HepG2 (cell line): Measurements from ENCODE around the gene CERS6. TPM values are rescaled to one million over a fixed set of nuclear protein-coding genes. Genes with fewer than 3 reads are reported as not detected.

Experiments
- ATAC-seq: fragments of 200-7000 bp; cut with Tn5 transposase; 3 replicates; pipeline ENCODE4 v1.9.1; 2020; ENCODE audit warnings: mild to moderate bottlenecking, moderate library complexity
- BruUV-seq: library from RNA; stranded (reverse); fragments of 400-500 nt; replicated peaks from 2 replicates; lab custom pipeline; 2021; lab: Mats Ljungman, UMichigan
- CTCF ChIA-PET: fragments of 300-600 bp; formaldehyde crosslinking; extraction: SDS; loops from one replicate; lab custom pipeline; 2021; ENCODE audit warnings: low total read pairs, inconsistent platforms, low intra/inter-chr PET ratio; lab: Yijun Ruan, JAX
- POLR2A ChIA-PET: fragments of 350-600 bp; sonication (Branson Sonifier 250); formaldehyde crosslinking; loops from one replicate; lab custom pipeline; 2020; ENCODE audit warnings: antibody characterized with exemption, inconsistent platforms; lab: Yijun Ruan, JAX
- DNase-seq: peaks from one replicate; pipeline ENCODE4 v3.0.0-alpha.2; 2015; ENCODE audit warnings: low spot score
- FAIRE-seq: peaks from 3 replicates; lab custom pipeline; 2011; peaks lifted over from hg19 to GRCh38; lab: Jason Lieb, UNC
- H2AFZ ChIP-seq: one replicate; pipeline ENCODE4 v1.6.1; 2011; ENCODE audit warnings: low read length, inconsistent platforms
- H3K27ac ChIP-seq: fragments of 300-600 bp; 3 replicates; pipeline ENCODE4 v1.8.0; 2011; ENCODE audit warnings: mixed run types, mild to moderate bottlenecking, mixed read lengths, low read length, inconsistent platforms; ENCODE audit not compliant: insufficient read depth; ENCODE audit errors: extremely low read length
- H3K27me3 ChIP-seq, 2 experiments: fragments of 200-600 bp in 1 of 2; 2 replicates in 1 of 2; 3 replicates in 1 of 2; pipeline versions ENCODE4 v1.6.0 to v1.8.0; 2011; ENCODE audit warnings: low read length in 2 of 2, mild to moderate bottlenecking in 2 of 2, moderate library complexity in 2 of 2, inconsistent platforms in 1 of 2; ENCODE audit not compliant: insufficient read depth in 2 of 2, control insufficient read depth in 1 of 2
- H3K36me3 ChIP-seq, 2 experiments: fragments of 200-600 bp in 1 of 2; replicated peaks in 1 of 2; 2 replicates in 1 of 2; 3 replicates in 1 of 2; pipeline versions ENCODE4 v1.5.1 to v1.8.0; 2011; ENCODE audit warnings: low read length in 2 of 2, inconsistent platforms in 1 of 2; ENCODE audit not compliant: insufficient read depth in 2 of 2, control insufficient read depth in 1 of 2
- H3K4me1 ChIP-seq: 2 replicates; pipeline ENCODE4 v1.5.1; 2012; ENCODE audit warnings: low read length, inconsistent platforms; ENCODE audit not compliant: insufficient read depth
- H3K4me2 ChIP-seq: 2 replicates; pipeline ENCODE4 v1.6.0; 2011; ENCODE audit warnings: low read depth, low read length, inconsistent platforms
- H3K4me3 ChIP-seq, 3 experiments: fragments of 200-600 bp in 1 of 3; sonication (generic), shearing (Covaris generic) in 1 of 3; replicated peaks in 1 of 3; 2 replicates each; pipeline ENCODE4 v1.5.1; 2011 to 2016; ENCODE audit warnings: low read length in 3 of 3, inconsistent platforms in 2 of 3, low read depth in 2 of 3, mild to moderate bottlenecking in 2 of 3, control low read depth in 1 of 3, mixed read lengths in 1 of 3; ENCODE audit not compliant: insufficient read depth in 1 of 3
- H3K79me2 ChIP-seq: one replicate; pipeline ENCODE4 v1.6.1; 2011; ENCODE audit warnings: low read length, inconsistent platforms; ENCODE audit not compliant: insufficient read depth
- H3K9ac ChIP-seq: 2 replicates; pipeline ENCODE4 v1.6.0; 2011; ENCODE audit warnings: mild to moderate bottlenecking, low read depth, low read length, inconsistent platforms; ENCODE audit not compliant: insufficient read depth
- H3K9me3 ChIP-seq: 2 replicates; pipeline ENCODE4 v1.5.1; 2012; ENCODE audit warnings: mild to moderate bottlenecking, low read length
- H4K20me1 ChIP-seq: 2 replicates; pipeline ENCODE4 v1.6.0; 2011; ENCODE audit warnings: inconsistent platforms, mild to moderate bottlenecking, low read length, moderate library complexity; ENCODE audit not compliant: insufficient read depth
- CEBPB ChIP-seq: IDR thresholded peaks from 2 replicates; pipeline ENCODE4 v1.6.1; 2011; ENCODE audit warnings: low read depth, low read length, improper control_type of control experiment, borderline replicate concordance
- GLI4 ChIP-seq: sonication (generic); formaldehyde crosslinking; IDR thresholded peaks from 2 replicates; pipeline ENCODE4 v1.5.1; 2020; ENCODE audit warnings: missing genetic modification reagents, mild to moderate bottlenecking, moderate library complexity, borderline replicate concordance
- MAFF ChIP-seq: IDR thresholded peaks from 2 replicates; pipeline ENCODE4 v1.6.1; 2011; ENCODE audit warnings: low read depth, low read length, improper control_type of control experiment
- MAFG ChIP-seq: sonication (generic); formaldehyde crosslinking; IDR thresholded peaks from 2 replicates; pipeline ENCODE4 v1.5.1; 2020; ENCODE audit warnings: mild to moderate bottlenecking, missing genetic modification reagents
- MAFK ChIP-seq, 2 experiments: IDR thresholded peaks in 1 of 2; conservative IDR thresholded peaks in 1 of 2; 2 replicates each; pipeline ENCODE4 v1.6.1; 2011; ENCODE audit warnings: improper control_type of control experiment in 2 of 2, low read length in 2 of 2
- NFE2L2 ChIP-seq: fragments of 150-350 bp; IDR thresholded peaks from 2 replicates; pipeline ENCODE4 v1.6.1; 2014; ENCODE audit warnings: low read length
- ZNF598 ChIP-seq: sonication (generic); formaldehyde crosslinking; IDR thresholded peaks from 2 replicates; pipeline ENCODE4 v1.5.1; 2020; ENCODE audit warnings: mild to moderate bottlenecking, missing genetic modification reagents, borderline replicate concordance
- ZNF614 ChIP-seq: IDR thresholded peaks from 2 replicates; pipeline ENCODE4 v1.6.1; 2018; ENCODE audit warnings: missing biosample characterization, missing genetic modification reagents, inconsistent platforms, borderline replicate concordance
- ZNF816 ChIP-seq: sonication (generic); formaldehyde crosslinking; IDR thresholded peaks from 2 replicates; pipeline ENCODE4 v1.8.0; 2022; ENCODE audit warnings: missing genetic modification reagents, mild to moderate bottlenecking, borderline replicate concordance
- WGBS: methylation state at CpG from one replicate; pipeline ENCODE4 v1.1.6; 2017; ENCODE audit warnings: low lambda C conversion rate; 5-methylcytosine and 5-hydroxymethylcytosine counted together
- in situ Hi-C: cut with HindIII; loops from 2 replicates; pipeline ENCODE4 v1.10.0; 2017; ENCODE audit warnings: low pct_unique_long_range_greater_than_20kb; ENCODE audit not compliant: extremely low pct_ligation_motif_present
- intact Hi-C: fragments of 100-400 bp; cut with micrococcal nuclease; formaldehyde crosslinking; loops from one replicate; pipeline ENCODE4 v1.10.0; 2022; ENCODE audit not compliant: unreplicated experiment
- polyA plus RNA-seq, 8 experiments: library from polyadenylated mRNA; depleted of rRNA in 3 of 8; stranded (reverse) in 7 of 8; unstranded in 1 of 8; fragments of >200 nt; fragmentation: Illumina TruSeq in 4 of 8; extraction: Trizol in 4 of 8; gene quantifications; 2 replicates each; pipeline versions ENCODE4 v1.2.1 to v1.2.3, GENCODE V29; 2011 to 2016; ENCODE audit warnings: low read depth in 4 of 8, missing spikeins in 1 of 8, mixed read lengths in 1 of 8; ENCODE audit not compliant: insufficient read depth in 1 of 8
- total RNA-seq, 5 experiments: library from RNA; depleted of rRNA; stranded (reverse); fragments of >200 nt; fragmentation: Illumina TruSeq; extraction: Trizol; gene quantifications; 2 replicates each; pipeline ENCODE4 v1.2.3, GENCODE V29; 2016; ENCODE audit warnings: low read depth in 1 of 5
- TF ChIP-seq, protein P1 (sequence below): sonication (generic); formaldehyde crosslinking; IDR thresholded peaks from 2 replicates; pipeline ENCODE4 v1.5.0; 2020; ENCODE audit warnings: mild to moderate bottlenecking, missing genetic modification reagents, borderline replicate concordance
- TF ChIP-seq, protein P2 (sequence below): sonication (generic); formaldehyde crosslinking; IDR thresholded peaks from 2 replicates; pipeline ENCODE4 v1.5.0; 2020; ENCODE audit warnings: mild to moderate bottlenecking, missing genetic modification reagents

Gene CERS6
- total and polyA plus RNA-seq, 2 of the 13 experiments (the other 11 are each of a cell fraction or from before 2014, with no cell fraction given) = 10.1 to 20.3 TPM

- ATAC-seq = peak; percentile 34; the same call in 2 of the 3 replicates
- H3K4me2 ChIP-seq = peak overlapping the region; percentile 38; the same call in 1 of the 2 replicates
Observed at GRCh38 chr2:168427451-168427850, 28.6 kb upstream of the CERS6 start.

DNA sequence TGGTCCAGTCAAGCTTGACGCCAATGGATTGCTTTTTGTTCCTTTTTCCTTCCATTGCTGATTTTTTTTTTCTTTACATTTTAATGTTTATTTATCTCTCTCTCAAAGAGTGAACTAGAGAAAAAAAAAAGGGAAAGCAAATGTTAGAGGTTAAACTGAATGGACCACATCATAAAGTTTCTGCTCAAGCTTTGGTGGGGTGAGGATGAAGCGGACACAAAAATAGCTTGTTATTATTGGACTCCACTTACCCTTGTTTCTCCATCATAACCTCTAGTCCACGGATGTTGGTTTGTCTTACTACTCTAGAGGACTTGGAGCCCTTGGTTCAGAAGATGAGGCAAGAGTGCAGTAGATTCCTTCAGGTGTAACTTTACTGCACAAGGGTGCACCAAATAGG is 27.6 kb upstream of the CERS6 start:
- WGBS = 63% methylated on average over 3 of the region's 3 CpGs
- in situ Hi-C loops = no loop called here
- Histone ChIP-seq H2AFZ (no peak overlapping the region), H3K9ac (no peak overlapping the region), H3K79me2 (no peaks in the 10 kb centered on the region), H3K9me3 (no peaks in the 10 kb centered on the region), H3K4me3 (no peak overlapping the region), H3K27me3 (peaks cover 0 to 17% of the 10 kb centered on the region in 2 experiments; a peak in 2 of 5 replicates), H3K27ac (no peak overlapping the region), H3K4me2 (no peak overlapping the region), H3K36me3 (no peaks in the 10 kb centered on the region), H3K4me1 (peaks cover 8% of the 10 kb centered on the region; the same call in 1 of the 2 replicates), H4K20me1 (no peaks in the 10 kb centered on the region)
- FAIRE-seq (no peak), DNase-seq (no peak), ATAC-seq (no peak)
- CTCF ChIA-PET = no interaction called here
- POLR2A ChIA-PET = no interaction called here
- intact Hi-C loops = no loop called here
- no TSS peak for BruUV-seq
- TF ChIP-seq CEBPB = no peak
- TF ChIP-seq, protein P1, sequence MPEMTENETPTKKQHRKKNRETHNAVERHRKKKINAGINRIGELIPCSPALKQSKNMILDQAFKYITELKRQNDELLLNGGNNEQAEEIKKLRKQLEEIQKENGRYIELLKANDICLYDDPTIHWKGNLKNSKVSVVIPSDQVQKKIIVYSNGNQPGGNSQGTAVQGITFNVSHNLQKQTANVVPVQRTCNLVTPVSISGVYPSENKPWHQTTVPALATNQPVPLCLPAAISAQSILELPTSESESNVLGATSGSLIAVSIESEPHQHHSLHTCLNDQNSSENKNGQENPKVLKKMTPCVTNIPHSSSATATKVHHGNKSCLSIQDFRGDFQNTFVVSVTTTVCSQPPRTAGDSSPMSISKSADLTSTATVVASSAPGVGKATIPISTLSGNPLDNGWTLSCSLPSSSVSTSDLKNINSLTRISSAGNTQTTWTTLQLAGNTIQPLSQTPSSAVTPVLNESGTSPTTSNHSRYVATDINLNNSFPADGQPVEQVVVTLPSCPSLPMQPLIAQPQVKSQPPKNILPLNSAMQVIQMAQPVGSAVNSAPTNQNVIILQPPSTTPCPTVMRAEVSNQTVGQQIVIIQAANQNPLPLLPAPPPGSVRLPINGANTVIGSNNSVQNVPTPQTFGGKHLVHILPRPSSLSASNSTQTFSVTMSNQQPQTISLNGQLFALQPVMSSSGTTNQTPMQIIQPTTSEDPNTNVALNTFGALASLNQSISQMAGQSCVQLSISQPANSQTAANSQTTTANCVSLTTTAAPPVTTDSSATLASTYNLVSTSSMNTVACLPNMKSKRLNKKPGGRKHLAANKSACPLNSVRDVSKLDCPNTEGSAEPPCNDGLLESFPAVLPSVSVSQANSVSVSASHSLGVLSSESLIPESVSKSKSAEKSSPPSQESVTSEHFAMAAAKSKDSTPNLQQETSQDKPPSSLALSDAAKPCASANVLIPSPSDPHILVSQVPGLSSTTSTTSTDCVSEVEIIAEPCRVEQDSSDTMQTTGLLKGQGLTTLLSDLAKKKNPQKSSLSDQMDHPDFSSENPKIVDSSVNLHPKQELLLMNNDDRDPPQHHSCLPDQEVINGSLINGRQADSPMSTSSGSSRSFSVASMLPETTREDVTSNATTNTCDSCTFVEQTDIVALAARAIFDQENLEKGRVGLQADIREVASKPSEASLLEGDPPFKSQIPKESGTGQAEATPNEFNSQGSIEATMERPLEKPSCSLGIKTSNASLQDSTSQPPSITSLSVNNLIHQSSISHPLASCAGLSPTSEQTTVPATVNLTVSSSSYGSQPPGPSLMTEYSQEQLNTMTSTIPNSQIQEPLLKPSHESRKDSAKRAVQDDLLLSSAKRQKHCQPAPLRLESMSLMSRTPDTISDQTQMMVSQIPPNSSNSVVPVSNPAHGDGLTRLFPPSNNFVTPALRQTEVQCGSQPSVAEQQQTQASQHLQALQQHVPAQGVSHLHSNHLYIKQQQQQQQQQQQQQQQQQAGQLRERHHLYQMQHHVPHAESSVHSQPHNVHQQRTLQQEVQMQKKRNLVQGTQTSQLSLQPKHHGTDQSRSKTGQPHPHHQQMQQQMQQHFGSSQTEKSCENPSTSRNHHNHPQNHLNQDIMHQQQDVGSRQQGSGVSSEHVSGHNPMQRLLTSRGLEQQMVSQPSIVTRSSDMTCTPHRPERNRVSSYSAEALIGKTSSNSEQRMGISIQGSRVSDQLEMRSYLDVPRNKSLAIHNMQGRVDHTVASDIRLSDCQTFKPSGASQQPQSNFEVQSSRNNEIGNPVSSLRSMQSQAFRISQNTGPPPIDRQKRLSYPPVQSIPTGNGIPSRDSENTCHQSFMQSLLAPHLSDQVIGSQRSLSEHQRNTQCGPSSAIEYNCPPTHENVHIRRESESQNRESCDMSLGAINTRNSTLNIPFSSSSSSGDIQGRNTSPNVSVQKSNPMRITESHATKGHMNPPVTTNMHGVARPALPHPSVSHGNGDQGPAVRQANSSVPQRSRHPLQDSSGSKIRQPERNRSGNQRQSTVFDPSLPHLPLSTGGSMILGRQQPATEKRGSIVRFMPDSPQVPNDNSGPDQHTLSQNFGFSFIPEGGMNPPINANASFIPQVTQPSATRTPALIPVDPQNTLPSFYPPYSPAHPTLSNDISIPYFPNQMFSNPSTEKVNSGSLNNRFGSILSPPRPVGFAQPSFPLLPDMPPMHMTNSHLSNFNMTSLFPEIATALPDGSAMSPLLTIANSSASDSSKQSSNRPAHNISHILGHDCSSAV (CRISPR knock-in tag) = no peak
- TF ChIP-seq, protein P2, sequence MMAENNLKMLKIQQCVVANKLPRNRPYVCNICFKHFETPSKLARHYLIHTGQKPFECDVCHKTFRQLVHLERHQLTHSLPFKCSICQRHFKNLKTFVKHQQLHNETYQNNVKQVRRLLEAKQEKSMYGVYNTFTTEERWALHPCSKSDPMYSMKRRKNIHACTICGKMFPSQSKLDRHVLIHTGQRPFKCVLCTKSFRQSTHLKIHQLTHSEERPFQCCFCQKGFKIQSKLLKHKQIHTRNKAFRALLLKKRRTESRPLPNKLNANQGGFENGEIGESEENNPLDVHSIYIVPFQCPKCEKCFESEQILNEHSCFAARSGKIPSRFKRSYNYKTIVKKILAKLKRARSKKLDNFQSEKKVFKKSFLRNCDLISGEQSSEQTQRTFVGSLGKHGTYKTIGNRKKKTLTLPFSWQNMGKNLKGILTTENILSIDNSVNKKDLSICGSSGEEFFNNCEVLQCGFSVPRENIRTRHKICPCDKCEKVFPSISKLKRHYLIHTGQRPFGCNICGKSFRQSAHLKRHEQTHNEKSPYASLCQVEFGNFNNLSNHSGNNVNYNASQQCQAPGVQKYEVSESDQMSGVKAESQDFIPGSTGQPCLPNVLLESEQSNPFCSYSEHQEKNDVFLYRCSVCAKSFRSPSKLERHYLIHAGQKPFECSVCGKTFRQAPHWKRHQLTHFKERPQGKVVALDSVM (CRISPR knock-in tag) = no peak
- TF ChIP-seq GLI4 = no peak
- TF ChIP-seq ZNF598 (CRISPR knock-in tag) = no peak

More at GRCh38 chr2:168427451-168427850, 28.6 kb upstream of the CERS6 start:
- no peaks in the 10 kb centered on the region for H3K79me2 ChIP-seq
- ChIA-PET POLR2A (no interaction called here), CTCF (no interaction called here)
- H4K20me1 ChIP-seq = no peaks in the 10 kb centered on the region
- DNase-seq = no peak
- TF ChIP-seq MAFF = peak; percentile 99
- no peak for TF ChIP-seq ZNF614
- TF ChIP-seq MAFG (CRISPR knock-in tag) = peak; percentile 65; the same call in 1 of the 2 replicates
- peak; percentile 86 for TF ChIP-seq NFE2L2
- TF ChIP-seq MAFK (conservative IDR thresholded peaks at IDR 0.05 in 1 of 2, IDR thresholded peaks at IDR 0.05 in 1 of 2; ENCODE audit: low read length in 2 of 2) = peak; percentile 100
- no peak for TF ChIP-seq ZNF816 (CRISPR knock-in tag)
- H3K9me3 ChIP-seq = no peaks in the 10 kb centered on the region
- intact Hi-C loops = no loop called here
- no peaks in the 10 kb centered on the region for H3K36me3 ChIP-seq
- in situ Hi-C loops = no loop called here
- no peak overlapping the region for H3K27ac ChIP-seq
- 16% methylated on average over 3 of the region's 3 CpGs for WGBS
- peaks cover 8% of the 10 kb centered on the region; the same call in 1 of the 2 replicates for H3K4me1 ChIP-seq
- H3K4me3 ChIP-seq = no peak overlapping the region
- no peak overlapping the region for H3K9ac ChIP-seq
- peaks cover 0 to 17% of the 10 kb centered on the region in 2 experiments; a peak in 2 of 5 replicates for H3K27me3 ChIP-seq
- peak; percentile 60 for FAIRE-seq
- no TSS peak for BruUV-seq
- H2AFZ ChIP-seq = peak overlapping the region; percentile 39
